Stimulated activated CD4-positive, alpha-beta T cell treated with anti-CD3 and anti-CD28 coated beads, Interleukin-2, amount 100 ng/mL, for 24 hours (primary cell): ENCODE measurements around the gene C2orf76.

ENCODE experiments used
- DNase-seq, 2 donors: peaks; one replicate each; pipeline ENCODE4 v3.0.0-alpha.2; 2020

The C2orf76 gene

GRCh38 chr2:119337749-119338148 is 28.9 kb downstream of the C2orf76 start:
- no peak for DNase-seq

- no peak for DNase-seq
Observed at GRCh38 chr2:119333833-119334232, 32.8 kb downstream of the C2orf76 start.

GRCh38 chr2:119333360-119333759 is 33.3 kb downstream of the C2orf76 start:
- DNase-seq = no peak

- DNase-seq = no peak
Observed at GRCh38 chr2:119332953-119333352, 33.7 kb downstream of the C2orf76 start.

- no peak for DNase-seq
Observed at GRCh38 chr2:119327431-119327830, 39.2 kb downstream of the C2orf76 start.

GRCh38 chr2:119326938-119327337 is 39.7 kb downstream of the C2orf76 start:
- no peak for DNase-seq

- no peak for DNase-seq
Observed at GRCh38 chr2:119324685-119325270, 41.9 kb downstream of the C2orf76 start.

- no peak for DNase-seq
Observed at GRCh38 chr2:119323459-119323858, 43.2 kb downstream of the C2orf76 start.

GRCh38 chr2:119319593-119319992 is 47.0 kb downstream of the C2orf76 start:
- DNase-seq = no peak

GRCh38 chr2:119317554-119317953 is 49.1 kb downstream of the C2orf76 start:
- DNase-seq = no peak

GRCh38 chr2:119316066-119316465 is 50.6 kb downstream of the C2orf76 start:
- no peak for DNase-seq

GRCh38 chr2:119315241-119315925 is 51.3 kb downstream of the C2orf76 start:
- no peak for DNase-seq

- no peak for DNase-seq
Observed at GRCh38 chr2:119311831-119312230, 54.8 kb downstream of the C2orf76 start.

GRCh38 chr2:119311371-119311770 is 55.3 kb downstream of the C2orf76 start:
- DNase-seq = no peak

- DNase-seq = no peak
Observed at GRCh38 chr2:119308793-119309330, 57.8 kb downstream of the C2orf76 start.

- DNase-seq = no peak
Observed at GRCh38 chr2:119307419-119308140, 59.1 kb downstream of the C2orf76 start.

- DNase-seq = no peak
Observed at GRCh38 chr2:119306196-119306590, 60.4 kb downstream of the C2orf76 start.

- no peak for DNase-seq
Observed at GRCh38 chr2:119305497-119306195, 61.0 kb downstream of the C2orf76 start.

GRCh38 chr2:119304847-119305246 is 61.8 kb downstream of the C2orf76 start:
- DNase-seq = no peak

GRCh38 chr2:119301413-119301812 is 65.2 kb downstream of the C2orf76 start:
- DNase-seq = no peak

- no peak for DNase-seq
Observed at GRCh38 chr2:119295688-119296375, 70.8 kb downstream of the C2orf76 start.

- DNase-seq = no peak
Observed at GRCh38 chr2:119294671-119295070, 72.0 kb downstream of the C2orf76 start.

- no peak for DNase-seq
Observed at GRCh38 chr2:119293900-119294299, 72.7 kb downstream of the C2orf76 start.
